HCT116 (cell line): ENCODE data around the gene PCDHA7. TPM values are rescaled to one million over a fixed set of nuclear protein-coding genes. Genes with fewer than 3 reads are reported as not detected.

Experiments used
- ATAC-seq: fragments of 200-7000 bp; cut with Tn5 transposase; 2 replicates; pipeline ENCODE4 v1.9.1; 2020; ENCODE audit warnings: mild to moderate bottlenecking, moderate library complexity
- BruUV-seq: library from RNA; stranded (reverse); fragments of 400-500 nt; replicated peaks from 2 replicates; lab custom pipeline; 2021; lab: Mats Ljungman, UMichigan
- CTCF ChIA-PET: fragments of 300-600 bp; sonication (Branson Sonifier 250); formaldehyde crosslinking; loops from one replicate; lab custom pipeline; 2021; ENCODE audit warnings: antibody characterized with exemption; lab: Charles Lee
- POLR2A ChIA-PET: fragments of 300-600, 350-600 bp; sonication (Branson Sonifier 250); formaldehyde crosslinking; loops from one replicate; lab custom pipeline; 2021; ENCODE audit warnings: antibody characterized with exemption; lab: Charles Lee
- RAD21 ChIA-PET, 2 experiments: fragments of 300-600 bp; sonication (Branson Sonifier 250); formaldehyde crosslinking; loops; one replicate each; lab custom pipeline; 2023; ENCODE audit warnings: low total read pairs in 2 of 2; ENCODE audit not compliant: uncharacterized antibody in 2 of 2, unreplicated experiment in 2 of 2, low non-redundant PET in 1 of 2; lab: Charles Lee
- DNase-seq: peaks from one replicate; pipeline ENCODE4 v3.0.0-alpha.2; 2010; ENCODE audit warnings: low read depth, low spot score
- H2AFZ ChIP-seq: fragments of 200-600 bp; shearing (Covaris generic), sonication (generic); 2 replicates; pipeline ENCODE4 v1.6.1; 2017; ENCODE audit warnings: low read depth, mixed run types, mixed read lengths, antibody characterized with exemption, low read length; ENCODE audit not compliant: poor library complexity, severe bottlenecking
- H3K27ac ChIP-seq: 2 replicates; pipeline ENCODE4 v1.5.1; 2012; ENCODE audit warnings: low read depth, low read length
- H3K27me3 ChIP-seq: fragments of 200-600 bp; sonication (generic); 2 replicates; pipeline ENCODE4 v1.6.1; 2016; ENCODE audit warnings: mixed run types, low read length, mixed read lengths; ENCODE audit not compliant: insufficient read depth
- H3K36me3 ChIP-seq, 2 experiments: fragments of 200-500 bp in 1 of 2; fragments of 200-600 bp in 1 of 2; sonication (Bioruptor generic) in 1 of 2; sonication (generic) in 1 of 2; 2 replicates each; pipeline versions ENCODE4 v1.5.1 to v1.6.1; 2014 to 2016; ENCODE audit warnings: low read length in 2 of 2, inconsistent platforms in 1 of 2, mixed read lengths in 1 of 2, mixed run types in 1 of 2; ENCODE audit not compliant: insufficient read depth in 2 of 2, control insufficient read depth in 1 of 2
- H3K4me1 ChIP-seq, 2 experiments: fragments of 200-600 bp in 1 of 2; sonication (generic) in 1 of 2; 2 replicates each; pipeline versions ENCODE4 v1.5.1 to v1.6.1; 2012 to 2017; ENCODE audit warnings: low read length in 2 of 2, inconsistent platforms in 1 of 2, mild to moderate bottlenecking in 1 of 2, mixed read lengths in 1 of 2, mixed run types in 1 of 2, moderate library complexity in 1 of 2; ENCODE audit not compliant: insufficient read depth in 2 of 2, control insufficient read depth in 1 of 2
- H3K4me2 ChIP-seq: fragments of 200-600 bp; sonication (generic); 2 replicates; pipeline ENCODE4 v1.6.1; 2017; ENCODE audit warnings: mixed run types, low read length, mixed read lengths
- H3K4me3 ChIP-seq, 2 experiments: fragments of 200-600 bp in 1 of 2; sonication (generic) in 1 of 2; replicated peaks in 1 of 2; 2 replicates each; pipeline ENCODE4 v1.5.1; 2011 to 2016; ENCODE audit warnings: low read length in 2 of 2, control low read depth in 1 of 2, low read depth in 1 of 2, mild to moderate bottlenecking in 1 of 2, mixed read lengths in 1 of 2, mixed run types in 1 of 2
- H3K79me2 ChIP-seq: fragments of 200-600 bp; sonication (generic); 2 replicates; pipeline ENCODE4 v1.6.1; 2017; ENCODE audit warnings: mild to moderate bottlenecking, mixed run types, low read length, moderate library complexity, mixed read lengths; ENCODE audit not compliant: insufficient read depth
- H3K9ac ChIP-seq: fragments of 200-600 bp; sonication (generic); 2 replicates; pipeline ENCODE4 v1.6.1; 2016; ENCODE audit warnings: low read length, mixed read lengths
- H3K9me2 ChIP-seq: fragments of 200-600 bp; sonication (generic), shearing (Covaris generic); 2 replicates; pipeline ENCODE4 v1.6.1; 2017; ENCODE audit warnings: mixed run types, mild to moderate bottlenecking, moderate library complexity; ENCODE audit not compliant: insufficient read depth
- H3K9me3 ChIP-seq, 2 experiments: fragments of 200-500 bp in 1 of 2; fragments of 200-600 bp in 1 of 2; sonication (Bioruptor generic) in 1 of 2; sonication (generic) in 1 of 2; 2 replicates each; pipeline ENCODE4 v1.6.1; 2014 to 2017; ENCODE audit warnings: low read length in 2 of 2, mixed read lengths in 2 of 2, inconsistent platforms in 1 of 2, low read depth in 1 of 2, mild to moderate bottlenecking in 1 of 2, mixed run types in 1 of 2, moderate library complexity in 1 of 2; ENCODE audit not compliant: control insufficient read depth in 1 of 2, insufficient read depth in 1 of 2
- H4K20me1 ChIP-seq: fragments of 200-600 bp; sonication (generic), shearing (Covaris generic); 2 replicates; pipeline ENCODE4 v1.6.1; 2017; ENCODE audit warnings: mixed run types, mild to moderate bottlenecking, moderate library complexity; ENCODE audit not compliant: insufficient read depth
- ELF1 ChIP-seq: IDR thresholded peaks from 2 replicates; pipeline ENCODE4 v1.6.1; 2012; ENCODE audit warnings: low read depth, borderline replicate concordance
- EZH2phosphoT487 ChIP-seq: fragments of 200-600 bp; IDR thresholded peaks from 2 replicates; pipeline ENCODE4 v1.6.1; 2018; ENCODE audit warnings: antibody characterized with exemption, borderline replicate concordance
- RAD21 ChIP-seq: IDR thresholded peaks from 2 replicates; pipeline ENCODE4 v1.6.1; 2012; ENCODE audit warnings: low read depth, mild to moderate bottlenecking
- intact Hi-C: fragments of 100-400 bp; cut with micrococcal nuclease; formaldehyde crosslinking; loops from 2 replicates; pipeline ENCODE4 v1.10.0; 2022
- total RNA-seq: library from RNA; stranded (reverse); gene quantifications from one replicate; pipeline ENCODE4 v1.2.1, GENCODE V29; 2021; ENCODE audit not compliant: unreplicated experiment
- TF ChIP-seq, protein P1 (sequence below), 3 experiments: fragments of 200-600 bp in 1 of 3; sonication (generic) in 1 of 3; IDR thresholded peaks in 2 of 3; conservative IDR thresholded peaks in 1 of 3; 2 replicates each; pipeline ENCODE4 v1.5.1; 2012 to 2017; ENCODE audit warnings: low read depth in 2 of 3, low read length in 2 of 3, antibody characterized with exemption in 1 of 3, borderline replicate concordance in 1 of 3, control low read depth in 1 of 3, mild to moderate bottlenecking in 1 of 3, mixed read lengths in 1 of 3, mixed run types in 1 of 3, moderate library complexity in 1 of 3; ENCODE audit not compliant: insufficient read depth in 1 of 3
- TF ChIP-seq, protein P2 (sequence below): IDR thresholded peaks from 2 replicates; pipeline ENCODE4 v1.6.1; 2012; ENCODE audit warnings: low read depth
- TF ChIP-seq, protein P3 (sequence below): IDR thresholded peaks from 2 replicates; pipeline ENCODE4 v1.6.1; 2011; ENCODE audit warnings: mild to moderate bottlenecking, low read length, moderate library complexity; ENCODE audit not compliant: insufficient replicate concordance; ENCODE audit errors: extremely low read depth

Gene PCDHA7
- total RNA-seq, 1 experiment from 2014 or later = not detected

DNA sequence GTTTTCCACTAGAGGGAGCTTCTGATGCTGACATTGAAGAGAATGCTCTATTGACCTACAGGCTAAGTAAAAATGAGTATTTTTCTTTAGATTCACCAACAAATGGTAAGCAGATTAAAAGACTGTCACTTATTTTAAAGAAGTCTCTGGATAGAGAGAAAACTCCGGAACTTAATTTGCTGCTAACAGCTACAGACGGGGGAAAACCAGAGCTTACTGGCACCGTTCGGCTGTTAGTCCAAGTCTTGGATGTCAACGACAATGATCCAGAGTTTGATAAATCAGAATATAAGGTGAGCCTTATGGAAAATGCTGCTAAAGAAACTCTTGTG, 35.5 kb downstream of the PCDHA7 start:
- Histone ChIP-seq H3K27me3 (no peaks in the 10 kb centered on the region), H3K9me3 (no peaks in the 10 kb centered on the region), H3K4me1 (no peaks in the 10 kb centered on the region), H3K4me2 (no peak overlapping the region), H3K36me3 (no peaks in the 10 kb centered on the region), H3K4me3 (no peak overlapping the region), H3K79me2 (no peaks in the 10 kb centered on the region), H3K9ac (no peak overlapping the region), H4K20me1 (no peaks in the 10 kb centered on the region), H2AFZ (no peak overlapping the region), H3K9me2 (no peaks in the 10 kb centered on the region), H3K27ac (no peak overlapping the region)
- intact Hi-C loops = no loop called here
- ChIA-PET RAD21 (interaction anchor here in 1 of 2 experiments (1.4 kb wide), 1 partner anchor 171 kb away, joined by 4 read pairs; no protein-coding TSS in a partner anchor), POLR2A (interaction anchor here (1.2 kb wide), 1 partner anchor 171 kb away, joined by 4 read pairs; no protein-coding TSS in a partner anchor), CTCF (interaction anchor here (1.0 to 3.0 kb wide), 2 partner anchors 10 to 171 kb away, joined by 3 to 21 read pairs; no protein-coding TSS in a partner anchor)
- BruUV-seq = no TSS peak
- peak; percentile 10 for DNase-seq
- no peak for ATAC-seq
- TF ChIP-seq EZH2phosphoT487 (no peak), RAD21 (no peak; the same call in 1 of the 2 replicates)
- TF ChIP-seq, protein P1, sequence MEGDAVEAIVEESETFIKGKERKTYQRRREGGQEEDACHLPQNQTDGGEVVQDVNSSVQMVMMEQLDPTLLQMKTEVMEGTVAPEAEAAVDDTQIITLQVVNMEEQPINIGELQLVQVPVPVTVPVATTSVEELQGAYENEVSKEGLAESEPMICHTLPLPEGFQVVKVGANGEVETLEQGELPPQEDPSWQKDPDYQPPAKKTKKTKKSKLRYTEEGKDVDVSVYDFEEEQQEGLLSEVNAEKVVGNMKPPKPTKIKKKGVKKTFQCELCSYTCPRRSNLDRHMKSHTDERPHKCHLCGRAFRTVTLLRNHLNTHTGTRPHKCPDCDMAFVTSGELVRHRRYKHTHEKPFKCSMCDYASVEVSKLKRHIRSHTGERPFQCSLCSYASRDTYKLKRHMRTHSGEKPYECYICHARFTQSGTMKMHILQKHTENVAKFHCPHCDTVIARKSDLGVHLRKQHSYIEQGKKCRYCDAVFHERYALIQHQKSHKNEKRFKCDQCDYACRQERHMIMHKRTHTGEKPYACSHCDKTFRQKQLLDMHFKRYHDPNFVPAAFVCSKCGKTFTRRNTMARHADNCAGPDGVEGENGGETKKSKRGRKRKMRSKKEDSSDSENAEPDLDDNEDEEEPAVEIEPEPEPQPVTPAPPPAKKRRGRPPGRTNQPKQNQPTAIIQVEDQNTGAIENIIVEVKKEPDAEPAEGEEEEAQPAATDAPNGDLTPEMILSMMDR (IDR thresholded peaks at IDR 0.05 in 2 of 3, conservative IDR thresholded peaks at IDR 0.05 in 1 of 3; ENCODE audit: borderline replicate concordance in 1 of 3, insufficient read depth in 1 of 3, low read depth in 2 of 3, low read length in 2 of 3) = peak in 2 of 3 experiments; percentile 28 to 34; a peak in 3 of 6 replicates

DNA sequence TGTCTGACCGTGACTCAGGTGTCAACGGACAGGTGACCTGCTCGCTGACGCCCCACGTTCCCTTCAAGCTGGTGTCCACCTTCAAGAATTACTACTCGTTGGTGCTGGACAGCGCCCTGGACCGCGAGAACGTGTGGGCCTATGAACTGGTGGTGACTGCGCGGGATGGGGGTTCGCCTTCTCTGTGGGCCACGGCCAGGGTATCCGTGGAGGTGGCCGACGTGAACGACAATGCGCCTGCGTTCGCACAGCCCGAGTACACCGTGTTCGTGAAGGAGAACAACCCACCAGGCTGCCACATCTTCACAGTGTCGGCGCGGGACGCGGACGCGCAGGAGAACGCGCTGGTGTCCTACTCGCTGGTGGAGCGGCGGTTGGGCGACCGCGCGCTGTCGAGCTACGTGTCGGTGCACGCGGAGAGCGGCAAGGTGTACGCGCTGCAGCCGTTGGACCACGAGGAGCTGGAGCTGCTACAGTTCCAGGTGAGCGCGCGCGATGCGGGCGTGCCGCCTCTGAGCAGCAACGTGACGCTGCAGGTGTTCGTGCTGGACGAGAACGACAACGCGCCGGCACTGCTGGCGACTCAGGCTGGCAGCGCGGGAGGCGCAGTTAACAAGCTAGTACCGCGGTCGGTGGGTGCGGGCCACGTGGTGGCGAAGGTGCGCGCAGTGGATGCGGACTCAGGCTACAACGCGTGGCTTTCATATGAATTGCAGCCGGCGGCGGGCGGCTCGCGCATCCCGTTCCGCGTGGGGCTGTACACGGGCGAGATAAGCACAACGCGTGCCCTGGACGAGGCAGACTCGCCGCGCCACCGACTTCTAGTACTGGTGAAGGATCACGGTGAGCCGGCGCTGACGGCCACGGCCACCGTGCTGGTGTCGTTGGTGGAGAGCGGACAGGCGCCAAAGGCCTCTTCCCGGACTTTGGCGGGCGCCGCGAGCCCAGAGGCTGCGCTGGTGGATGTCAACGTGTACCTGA, 36.4 kb downstream of the PCDHA7 start:
- Histone ChIP-seq H3K36me3 (no peaks in the 10 kb centered on the region), H3K4me1 (no peaks in the 10 kb centered on the region), H3K27me3 (no peaks in the 10 kb centered on the region), H3K27ac (no peak overlapping the region), H3K9me3 (no peaks in the 10 kb centered on the region), H3K79me2 (no peaks in the 10 kb centered on the region), H4K20me1 (no peaks in the 10 kb centered on the region), H3K9ac (no peak overlapping the region), H3K4me2 (no peak overlapping the region), H3K9me2 (no peaks in the 10 kb centered on the region), H2AFZ (no peak overlapping the region), H3K4me3 (no peak overlapping the region)
- RAD21 ChIA-PET = no interaction called here
- BruUV-seq = no TSS peak
- DNase-seq (no peak), ATAC-seq (no peak)
- intact Hi-C loops = no loop called here
- CTCF ChIA-PET = interaction anchor here (3.0 kb wide), 1 partner anchor 170 kb away, joined by 21 read pairs; no protein-coding TSS in a partner anchor
- no peak for TF ChIP-seq ELF1
- TF ChIP-seq, protein P2, sequence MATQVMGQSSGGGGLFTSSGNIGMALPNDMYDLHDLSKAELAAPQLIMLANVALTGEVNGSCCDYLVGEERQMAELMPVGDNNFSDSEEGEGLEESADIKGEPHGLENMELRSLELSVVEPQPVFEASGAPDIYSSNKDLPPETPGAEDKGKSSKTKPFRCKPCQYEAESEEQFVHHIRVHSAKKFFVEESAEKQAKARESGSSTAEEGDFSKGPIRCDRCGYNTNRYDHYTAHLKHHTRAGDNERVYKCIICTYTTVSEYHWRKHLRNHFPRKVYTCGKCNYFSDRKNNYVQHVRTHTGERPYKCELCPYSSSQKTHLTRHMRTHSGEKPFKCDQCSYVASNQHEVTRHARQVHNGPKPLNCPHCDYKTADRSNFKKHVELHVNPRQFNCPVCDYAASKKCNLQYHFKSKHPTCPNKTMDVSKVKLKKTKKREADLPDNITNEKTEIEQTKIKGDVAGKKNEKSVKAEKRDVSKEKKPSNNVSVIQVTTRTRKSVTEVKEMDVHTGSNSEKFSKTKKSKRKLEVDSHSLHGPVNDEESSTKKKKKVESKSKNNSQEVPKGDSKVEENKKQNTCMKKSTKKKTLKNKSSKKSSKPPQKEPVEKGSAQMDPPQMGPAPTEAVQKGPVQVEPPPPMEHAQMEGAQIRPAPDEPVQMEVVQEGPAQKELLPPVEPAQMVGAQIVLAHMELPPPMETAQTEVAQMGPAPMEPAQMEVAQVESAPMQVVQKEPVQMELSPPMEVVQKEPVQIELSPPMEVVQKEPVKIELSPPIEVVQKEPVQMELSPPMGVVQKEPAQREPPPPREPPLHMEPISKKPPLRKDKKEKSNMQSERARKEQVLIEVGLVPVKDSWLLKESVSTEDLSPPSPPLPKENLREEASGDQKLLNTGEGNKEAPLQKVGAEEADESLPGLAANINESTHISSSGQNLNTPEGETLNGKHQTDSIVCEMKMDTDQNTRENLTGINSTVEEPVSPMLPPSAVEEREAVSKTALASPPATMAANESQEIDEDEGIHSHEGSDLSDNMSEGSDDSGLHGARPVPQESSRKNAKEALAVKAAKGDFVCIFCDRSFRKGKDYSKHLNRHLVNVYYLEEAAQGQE = peak; percentile 22
- TF ChIP-seq, protein P3, sequence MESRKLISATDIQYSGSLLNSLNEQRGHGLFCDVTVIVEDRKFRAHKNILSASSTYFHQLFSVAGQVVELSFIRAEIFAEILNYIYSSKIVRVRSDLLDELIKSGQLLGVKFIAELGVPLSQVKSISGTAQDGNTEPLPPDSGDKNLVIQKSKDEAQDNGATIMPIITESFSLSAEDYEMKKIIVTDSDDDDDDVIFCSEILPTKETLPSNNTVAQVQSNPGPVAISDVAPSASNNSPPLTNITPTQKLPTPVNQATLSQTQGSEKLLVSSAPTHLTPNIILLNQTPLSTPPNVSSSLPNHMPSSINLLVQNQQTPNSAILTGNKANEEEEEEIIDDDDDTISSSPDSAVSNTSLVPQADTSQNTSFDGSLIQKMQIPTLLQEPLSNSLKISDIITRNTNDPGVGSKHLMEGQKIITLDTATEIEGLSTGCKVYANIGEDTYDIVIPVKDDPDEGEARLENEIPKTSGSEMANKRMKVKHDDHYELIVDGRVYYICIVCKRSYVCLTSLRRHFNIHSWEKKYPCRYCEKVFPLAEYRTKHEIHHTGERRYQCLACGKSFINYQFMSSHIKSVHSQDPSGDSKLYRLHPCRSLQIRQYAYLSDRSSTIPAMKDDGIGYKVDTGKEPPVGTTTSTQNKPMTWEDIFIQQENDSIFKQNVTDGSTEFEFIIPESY = no peak
- POLR2A ChIA-PET = interaction anchor here (1.2 kb wide), 1 partner anchor 170 kb away, joined by 4 read pairs; no protein-coding TSS in a partner anchor
